Activated CD4-positive, CD25-positive, alpha-beta regulatory T cell treated with anti-CD3 and anti-CD28 coated beads, Interleukin-2, amount 50 U/mL, for 72 hours (primary cell): ENCODE data around the gene FEM1C.
"Not testable (repeated sequence)": the region's sequence is repeated elsewhere in the genome, so short reads cannot be mapped to it uniquely, and the experiment has no call there.

Source experiments
- DNase-seq: peaks from one replicate; pipeline ENCODE4 v3.0.0; 2021

The FEM1C gene

DNA sequence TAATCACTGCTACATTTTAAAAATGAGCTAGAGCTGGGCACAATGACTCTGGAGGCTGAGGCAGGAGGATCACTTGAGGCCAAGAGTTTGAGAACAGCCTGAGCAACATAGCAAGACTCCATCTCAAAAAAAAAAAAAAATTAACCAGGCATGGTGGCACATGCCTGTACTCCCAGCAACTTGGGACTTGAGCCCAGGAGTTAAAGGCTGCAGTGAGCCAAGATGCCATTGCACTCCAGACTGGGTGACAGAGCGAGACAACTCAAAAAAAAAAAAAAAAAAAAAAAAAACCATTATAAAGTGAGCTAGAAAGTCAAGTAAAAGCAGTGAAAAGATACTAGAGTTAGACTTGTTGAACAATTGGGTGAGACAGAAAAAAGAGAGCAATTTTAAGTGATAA lies 28.2 kb downstream of the FEM1C start:
- DNase-seq, result no peak

DNA sequence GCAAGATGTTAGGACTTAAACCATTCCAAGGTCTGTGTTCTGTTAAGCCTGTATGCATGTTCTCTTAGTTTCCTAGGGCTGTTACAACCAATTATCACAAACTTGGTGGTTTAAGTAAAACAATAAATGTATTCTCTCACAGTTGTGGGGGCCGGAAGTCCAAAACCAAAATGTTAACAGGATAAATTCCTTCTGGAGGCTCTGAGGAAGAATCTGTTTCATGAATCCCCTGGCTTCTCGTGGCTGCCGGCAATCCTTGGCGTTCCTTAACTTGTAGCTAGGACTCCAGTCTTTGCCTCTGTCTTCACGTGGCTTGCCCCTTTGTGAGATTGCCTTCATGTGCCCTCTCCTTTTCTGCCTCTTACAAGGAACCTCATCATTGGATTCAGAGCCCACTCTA lies 30.4 kb downstream of the FEM1C start:
- no peak for DNase-seq

DNA sequence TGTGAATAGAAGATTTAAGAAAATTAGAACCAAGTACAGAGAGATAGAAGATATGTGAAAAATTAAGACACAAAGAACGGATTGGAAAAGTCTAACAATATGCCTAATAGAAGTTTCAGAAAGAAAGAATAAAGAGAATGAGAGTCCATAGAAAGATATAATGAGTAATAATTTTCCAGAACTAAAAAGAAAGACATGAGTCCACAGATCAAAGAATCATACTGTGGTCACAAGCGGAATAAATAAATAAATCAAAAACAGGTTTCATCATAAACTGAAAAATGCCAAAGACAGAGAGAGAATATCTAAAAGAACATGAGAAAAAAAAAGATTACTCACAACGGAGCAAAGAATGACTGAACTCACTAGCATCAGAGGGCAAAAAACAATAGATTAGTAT lies 32.9 kb downstream of the FEM1C start:
- no peak for DNase-seq

DNA sequence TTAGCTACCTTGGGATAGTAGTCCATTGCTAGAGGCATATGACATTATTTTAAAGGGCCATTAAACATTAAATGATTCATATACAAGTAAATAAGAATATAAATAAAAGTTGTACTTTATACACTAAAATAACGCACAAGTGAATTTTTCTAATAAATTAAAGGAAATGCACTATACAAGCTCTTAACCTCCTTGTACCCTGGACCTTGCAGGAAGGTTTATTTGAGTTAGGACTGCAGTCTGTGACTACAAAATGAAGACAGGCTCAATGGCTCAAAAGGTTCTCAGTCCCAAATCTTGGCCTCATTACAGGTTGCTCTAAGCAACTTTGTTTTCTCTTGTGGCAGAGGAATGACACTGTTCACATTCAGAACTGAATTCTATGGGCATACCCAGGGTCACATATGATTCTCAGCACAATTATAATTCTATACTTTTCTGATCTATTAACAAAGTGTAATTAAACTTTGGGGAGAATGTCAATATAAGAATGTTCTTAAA lies 34.4 kb downstream of the FEM1C start:
- no peak for DNase-seq

DNA sequence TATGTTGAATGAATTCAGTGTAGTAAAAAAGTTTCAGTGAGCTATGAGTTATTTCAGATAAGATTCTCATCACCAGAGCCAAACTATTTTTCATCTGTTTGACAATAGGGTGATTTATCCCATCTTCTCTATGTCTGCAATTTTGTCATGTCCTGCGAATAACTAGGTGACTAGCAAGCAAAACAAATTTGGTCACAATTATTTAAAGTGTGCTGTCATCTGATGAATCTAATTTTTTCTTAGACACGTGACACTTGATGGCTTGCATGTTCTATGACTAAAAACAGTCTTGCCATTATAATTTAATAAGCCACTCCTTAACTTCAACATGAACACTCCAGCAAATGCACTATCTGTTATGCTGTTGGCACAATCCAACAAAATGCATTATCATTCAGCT lies 35.0 kb downstream of the FEM1C start:
- no peak for DNase-seq

DNA sequence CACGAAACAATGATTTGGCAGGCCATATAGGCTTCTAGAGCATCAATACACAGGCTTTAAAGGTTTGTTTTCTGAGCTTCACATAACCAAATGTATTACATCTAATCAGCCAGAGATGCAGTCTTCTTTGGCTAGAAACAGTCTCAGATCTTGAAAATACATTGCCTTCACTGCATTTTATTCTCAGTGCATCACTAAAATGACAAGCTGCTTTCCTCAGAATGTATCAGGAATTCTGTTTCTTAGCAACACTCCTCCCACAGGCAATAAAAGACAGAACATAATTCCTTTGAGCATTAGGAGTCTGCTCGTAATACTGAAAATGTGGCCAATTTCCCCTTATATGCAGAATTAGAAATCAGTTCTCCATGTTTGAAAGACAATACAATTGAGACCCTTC lies 36.9 kb downstream of the FEM1C start:
- DNase-seq, result no peak

DNA sequence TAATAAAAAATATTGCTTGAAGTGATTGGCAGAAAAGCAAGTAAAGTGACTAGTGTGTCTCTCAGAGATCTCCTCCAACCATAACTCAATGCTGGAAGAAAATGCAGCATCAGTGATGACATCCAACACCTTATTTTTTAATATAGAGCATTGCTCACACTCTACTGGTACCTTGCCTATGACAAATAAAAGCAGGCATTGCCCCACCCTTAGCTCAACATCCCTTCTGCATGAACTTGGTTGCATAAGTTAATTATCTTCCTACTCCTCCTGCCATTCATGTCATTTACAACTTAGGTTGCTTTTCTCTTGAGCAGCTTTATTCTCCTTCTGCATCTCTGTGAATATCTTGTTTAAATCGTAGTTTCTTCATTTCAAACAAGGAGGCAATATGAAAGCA lies 41.2 kb downstream of the FEM1C start:
- DNase-seq, result no peak

DNA sequence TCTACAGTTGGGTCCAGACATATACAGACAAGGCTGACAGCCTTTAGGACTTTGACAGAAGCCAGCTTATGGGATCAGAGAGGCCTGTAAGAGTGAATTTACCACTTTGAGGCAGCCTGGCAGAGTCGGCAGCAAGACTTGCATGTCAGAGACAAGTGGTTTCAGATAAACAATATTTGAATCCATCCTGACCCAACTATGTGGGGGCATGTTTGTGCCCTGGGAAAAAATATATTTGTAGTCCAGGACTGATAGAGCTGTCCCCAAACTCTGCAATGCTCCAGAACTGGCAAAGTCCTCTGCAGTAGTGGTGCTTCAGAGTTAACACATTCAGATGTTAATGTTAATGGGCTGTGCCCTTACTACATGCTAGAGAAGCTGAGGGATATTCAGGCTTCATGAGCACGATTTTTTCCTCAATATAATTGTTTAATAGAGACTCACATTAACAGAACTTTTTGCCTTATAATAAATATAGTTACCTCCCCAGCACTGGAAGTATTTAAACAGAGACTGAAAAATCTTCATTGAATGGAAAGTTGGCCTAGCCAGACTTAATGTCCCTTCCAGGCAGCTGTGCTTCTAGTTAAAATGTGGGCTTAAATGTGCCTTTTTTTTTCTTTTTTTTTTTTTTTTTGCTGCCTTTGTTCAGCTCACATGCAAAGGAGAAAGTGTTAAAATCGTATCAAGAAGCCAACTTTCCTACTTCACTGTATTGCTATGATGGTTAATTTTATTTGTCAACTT lies 42.9 kb downstream of the FEM1C start:
- DNase-seq, result no peak

DNA sequence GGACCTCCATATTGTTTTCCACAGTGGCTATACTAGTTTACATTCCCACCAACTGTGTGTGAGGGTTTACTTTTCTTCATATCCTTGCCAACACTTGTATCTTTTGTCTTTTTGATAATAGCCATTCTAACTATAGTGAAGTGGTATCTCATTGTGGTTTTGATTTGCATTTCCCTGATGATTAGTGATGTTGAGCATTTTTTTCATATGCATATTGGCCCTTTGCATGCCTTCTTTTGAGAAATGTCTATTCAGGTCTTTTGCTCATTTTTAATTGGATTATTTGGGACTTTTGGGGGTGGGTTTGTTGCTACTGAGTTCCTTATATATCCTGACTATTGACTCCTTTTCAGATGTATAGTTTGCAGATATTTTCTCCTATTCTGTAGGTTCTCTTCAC lies 44.4 kb downstream of the FEM1C start:
- DNase-seq, result no peak

DNA sequence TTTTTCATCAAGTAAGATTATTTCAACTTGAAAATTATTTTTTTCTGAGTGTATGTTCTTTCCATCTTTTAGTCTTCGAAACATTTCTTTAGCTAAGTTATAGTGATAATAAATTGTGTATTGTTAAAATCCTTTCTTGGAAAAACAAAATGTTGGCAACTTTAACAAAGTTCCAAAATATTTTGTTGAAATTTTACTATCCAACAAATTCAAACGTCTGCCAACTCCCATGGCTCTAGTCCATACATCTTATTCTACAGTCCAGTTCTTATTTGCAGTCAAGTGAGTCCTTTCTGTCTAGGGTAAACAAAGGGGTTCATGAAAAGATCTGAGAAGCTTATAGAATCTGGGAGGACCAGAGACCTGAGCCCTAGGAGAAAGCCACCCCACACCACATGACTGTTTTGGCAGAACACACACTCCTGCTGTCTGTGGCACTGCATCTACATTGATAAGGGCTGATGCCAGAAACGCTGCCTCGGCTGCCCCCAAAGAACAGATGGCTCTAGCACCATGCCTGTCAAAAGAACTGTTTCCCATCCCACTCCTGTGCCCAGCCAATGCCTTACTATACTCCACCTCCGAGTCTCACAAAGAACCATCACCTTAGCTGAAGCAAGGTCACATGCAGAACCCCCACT lies 47.5 kb downstream of the FEM1C start:
- DNase-seq, result no peak

DNA sequence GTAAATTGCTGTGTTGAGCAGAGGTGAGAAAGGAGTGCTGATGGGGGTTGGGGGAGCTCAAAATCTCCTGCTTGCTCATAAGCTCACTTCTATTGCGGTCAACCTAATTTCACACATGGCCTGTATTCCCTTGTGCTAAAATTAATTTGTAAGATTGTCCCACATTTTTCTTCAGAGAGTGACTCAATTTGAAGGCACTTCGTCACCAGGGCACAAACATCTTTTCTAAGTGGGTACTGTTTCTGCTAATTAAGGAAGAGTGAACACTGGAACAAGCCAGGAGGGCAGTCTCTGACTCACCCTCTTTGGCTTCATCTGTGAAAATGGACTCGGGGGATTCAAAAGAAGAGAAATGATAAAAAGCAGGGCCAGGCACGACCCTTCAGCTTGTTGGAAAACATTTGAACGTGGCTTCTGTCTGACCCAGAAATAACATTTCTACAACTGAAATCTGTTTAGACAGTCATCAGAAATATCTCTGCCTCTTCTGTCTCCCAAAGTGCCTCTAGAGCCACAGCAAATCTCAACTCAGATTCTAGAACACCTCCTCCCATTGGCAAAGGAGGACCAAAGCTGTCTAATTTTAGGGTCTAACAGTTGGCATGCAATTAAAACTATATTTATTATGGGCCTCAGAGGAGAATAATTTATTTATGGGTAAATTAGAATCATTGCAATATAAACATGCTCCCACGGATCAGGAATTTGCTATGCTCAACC lies 49.8 kb downstream of the FEM1C start:
- no peak for DNase-seq

DNA sequence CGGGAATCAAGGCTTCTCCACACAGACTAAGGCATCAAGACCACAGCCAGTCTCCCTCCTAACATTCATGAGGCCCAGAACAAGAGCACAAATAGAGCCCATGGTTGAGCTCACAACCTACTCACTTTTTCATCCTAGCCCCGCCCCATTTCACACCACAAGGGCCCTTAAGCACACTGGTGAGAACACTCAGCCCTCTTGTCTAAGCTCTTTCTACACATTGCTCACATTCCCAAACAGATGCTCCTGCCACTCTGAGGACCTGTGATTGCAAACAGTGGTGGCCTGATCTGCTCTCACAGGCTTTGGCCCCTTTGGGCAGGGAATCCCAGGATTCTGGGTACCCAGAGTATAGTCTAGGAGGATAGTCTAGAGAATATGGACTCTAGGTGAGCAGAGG lies 54.0 kb downstream of the FEM1C start:
- no peak for DNase-seq

DNA sequence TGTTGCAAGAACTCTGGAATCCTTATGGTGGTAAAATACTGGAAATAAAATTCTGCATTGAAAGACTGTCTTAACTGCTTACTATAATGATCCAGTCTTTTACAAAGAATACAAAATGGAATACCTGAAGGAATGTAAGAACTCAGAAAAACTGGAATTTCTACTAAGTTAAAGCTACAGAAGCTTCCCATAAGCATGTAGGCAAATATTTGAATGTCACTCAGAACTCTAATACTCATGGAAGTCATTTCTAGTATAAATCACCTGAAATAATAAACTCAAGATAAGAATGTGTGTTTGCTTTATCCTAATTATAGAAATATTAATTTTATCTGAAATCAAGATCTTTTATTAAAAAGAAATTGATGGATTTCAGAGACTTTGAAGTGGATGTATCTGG lies 54.8 kb downstream of the FEM1C start:
- DNase-seq, result no peak

DNA sequence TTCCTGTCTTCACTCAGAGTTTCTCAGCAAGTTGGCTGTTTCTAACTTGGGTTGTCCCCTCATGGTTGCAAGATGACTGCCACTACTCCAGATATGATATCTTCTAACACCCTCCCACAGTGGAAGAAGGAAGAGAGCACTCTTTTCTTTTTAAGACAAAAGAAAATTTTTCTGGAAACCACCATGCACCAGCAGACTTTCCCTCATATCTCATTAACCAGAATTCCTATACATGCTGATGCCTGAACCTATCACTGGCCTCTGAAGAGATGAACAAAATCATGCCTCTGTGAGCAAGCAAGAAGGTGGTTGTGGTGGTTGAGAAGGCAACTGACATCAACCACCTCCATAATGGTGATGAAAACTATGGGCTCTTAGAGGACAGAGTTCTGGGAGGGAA lies 56.8 kb downstream of the FEM1C start:
- DNase-seq, result no peak

DNA sequence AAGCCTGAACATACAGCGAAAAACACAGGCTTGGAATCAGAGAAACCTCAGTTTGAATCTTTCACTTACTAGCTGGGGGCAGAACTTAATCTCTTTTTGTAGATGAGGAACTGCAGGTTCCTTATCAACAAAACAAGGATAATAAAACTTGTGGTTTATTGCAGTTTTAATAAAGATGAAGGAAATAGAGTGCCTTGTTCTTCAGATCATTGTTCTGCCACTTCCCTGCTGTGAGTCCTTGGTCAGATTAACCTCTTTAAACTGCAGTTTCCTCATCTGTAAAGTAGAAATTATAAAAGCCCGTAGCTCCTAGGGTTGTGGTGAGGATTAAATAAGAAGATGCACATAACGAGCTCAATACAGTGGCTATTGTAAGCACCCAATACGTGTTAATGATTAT lies 57.4 kb downstream of the FEM1C start:
- no peak for DNase-seq

DNA sequence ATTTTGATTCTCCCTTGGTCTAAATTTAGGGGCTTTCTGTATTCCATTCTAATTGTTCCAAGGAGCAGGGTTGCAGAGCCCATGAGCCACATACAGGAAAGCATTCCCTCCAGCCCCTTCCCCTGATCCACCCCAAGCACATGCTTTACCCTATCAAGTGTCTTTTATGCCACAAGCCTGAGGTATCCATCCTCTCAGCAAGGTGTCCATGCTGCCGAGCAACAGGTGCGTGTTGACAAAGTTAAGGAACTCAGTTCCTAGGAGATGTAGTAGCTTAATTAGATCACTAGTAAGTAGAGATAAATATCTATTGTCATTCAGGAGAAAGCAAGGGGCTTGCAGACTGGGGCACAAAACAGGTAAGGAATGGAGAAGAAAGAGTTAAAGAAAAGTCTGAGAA lies 57.8 kb downstream of the FEM1C start:
- DNase-seq, result no peak

DNA sequence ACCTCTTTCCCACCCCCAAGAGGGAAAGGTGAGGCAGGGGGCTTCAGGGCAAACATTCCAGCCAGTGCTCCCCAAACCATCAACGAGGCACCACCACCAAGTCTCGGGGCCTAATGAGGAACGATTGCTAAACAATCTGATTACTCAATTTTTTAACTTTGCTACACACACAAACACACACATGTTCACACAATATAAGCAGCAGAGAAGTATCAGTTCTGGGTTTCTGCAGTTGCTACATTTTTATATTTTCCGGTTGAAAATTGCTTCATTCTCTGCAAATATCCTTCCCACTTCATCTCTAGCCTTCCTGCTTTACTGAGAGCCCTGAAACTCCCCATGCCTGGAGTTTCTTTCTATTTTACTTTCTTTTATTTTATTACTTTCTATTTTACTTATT lies 60.2 kb downstream of the FEM1C start:
- no peak for DNase-seq

DNA sequence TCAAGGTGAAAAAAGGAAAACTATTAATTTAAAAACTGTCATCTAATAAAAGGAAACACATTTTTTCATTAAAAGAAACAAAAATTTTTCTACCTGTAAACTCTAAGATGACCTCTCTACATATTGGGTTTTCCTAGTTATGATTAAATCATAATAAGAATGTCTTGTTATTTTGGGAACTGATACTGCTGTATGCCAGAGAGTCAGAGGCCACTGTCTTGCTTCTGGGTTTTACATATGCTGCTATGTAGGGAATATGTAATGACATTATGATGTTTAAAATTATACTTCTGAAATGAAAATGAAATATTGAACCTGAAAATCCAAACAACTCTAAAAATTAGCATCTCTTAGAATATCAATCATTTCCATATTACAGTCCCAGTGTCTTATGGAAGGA lies 63.7 kb downstream of the FEM1C start:
- no peak for DNase-seq

DNA sequence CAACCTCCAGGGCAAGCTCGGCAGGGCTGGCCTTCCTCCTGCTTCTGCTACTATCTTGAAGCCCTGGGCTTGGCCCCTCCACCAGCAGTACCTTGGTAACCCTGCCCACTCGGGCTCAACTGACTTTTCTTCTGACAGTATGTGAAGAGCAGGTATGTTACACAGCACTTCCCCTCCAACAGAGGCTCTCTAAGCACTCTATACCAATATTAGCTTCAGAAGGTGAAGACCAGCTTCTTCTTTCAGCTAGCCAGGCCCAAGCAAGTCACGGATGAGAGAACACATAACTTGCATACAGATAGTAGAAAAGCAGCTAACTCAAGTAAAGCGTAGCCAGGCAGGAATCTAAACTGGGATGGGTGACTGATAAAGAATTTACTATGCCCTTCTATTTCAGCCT lies 64.3 kb downstream of the FEM1C start:
- DNase-seq, result no peak

DNA sequence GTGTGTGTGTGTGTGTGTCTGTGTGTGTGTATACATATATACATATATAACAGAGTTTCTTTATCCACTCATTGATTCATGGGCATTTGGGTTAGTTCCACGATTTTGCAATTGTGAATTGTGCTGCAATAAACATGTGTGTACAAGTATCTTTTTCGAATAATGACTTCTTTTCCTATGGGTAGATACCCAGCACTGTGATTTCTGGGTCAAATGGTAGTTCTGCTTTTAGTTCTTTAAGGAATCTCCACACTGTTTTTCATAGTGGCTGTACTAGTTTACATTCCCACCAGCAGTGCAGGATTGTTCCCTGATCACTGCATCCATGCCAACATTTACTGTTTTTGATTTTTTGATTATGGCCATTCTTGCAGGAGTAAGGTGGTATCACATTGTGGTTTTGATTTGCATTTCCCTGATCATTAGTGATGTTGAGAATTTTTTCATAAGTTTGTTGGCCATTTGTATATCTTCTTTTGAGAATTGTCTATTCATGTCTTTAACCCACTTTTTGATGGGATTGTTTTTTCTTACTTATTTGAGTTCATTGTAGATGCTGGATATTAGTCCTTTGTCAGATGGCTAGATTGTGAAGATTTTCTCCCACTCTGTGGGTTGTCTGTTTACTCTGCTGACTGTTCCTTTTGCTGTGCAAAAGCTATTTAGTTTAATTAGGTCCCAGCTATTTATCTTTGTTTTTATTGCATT lies 65.3 kb downstream of the FEM1C start:
- DNase-seq, result not testable (repeated sequence)

DNA sequence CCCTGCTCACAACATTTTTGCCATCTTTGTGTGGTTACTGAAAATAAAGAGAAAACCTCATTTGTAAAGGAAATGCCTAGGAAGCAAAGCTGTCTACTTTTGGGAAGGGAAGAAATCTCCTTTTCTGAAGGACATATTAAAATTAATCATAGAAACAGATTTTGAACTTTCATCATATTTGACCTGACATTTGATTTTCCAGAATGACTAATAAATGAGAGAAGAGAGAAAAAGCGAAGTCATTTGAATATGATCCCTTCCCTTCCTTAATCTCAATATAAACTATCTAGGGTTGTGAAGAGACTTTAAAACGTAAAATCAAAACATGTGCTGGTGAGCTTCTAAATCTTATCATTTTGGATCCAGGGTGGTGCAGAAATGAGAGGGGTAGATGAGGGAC lies 66.3 kb downstream of the FEM1C start:
- DNase-seq, result no peak

DNA sequence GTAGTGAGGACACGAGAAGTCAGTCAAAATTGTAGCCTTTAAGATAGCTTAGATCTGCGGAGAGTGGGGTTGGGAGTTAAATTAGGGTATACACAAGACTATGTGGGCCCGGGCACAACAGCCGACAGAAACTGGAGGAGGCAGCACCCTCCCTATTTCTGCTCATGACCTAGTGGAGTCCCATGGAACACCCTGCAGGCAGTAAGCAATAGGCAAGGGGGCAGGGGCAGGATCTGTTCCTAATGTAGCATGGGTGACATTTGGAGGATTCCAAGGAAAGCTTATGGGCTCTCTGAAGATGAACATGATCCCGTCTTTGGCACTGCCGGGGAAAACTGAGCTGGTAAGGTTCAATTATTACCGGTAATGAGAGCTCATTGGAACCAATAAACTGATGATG lies 67.0 kb downstream of the FEM1C start:
- no peak for DNase-seq

DNA sequence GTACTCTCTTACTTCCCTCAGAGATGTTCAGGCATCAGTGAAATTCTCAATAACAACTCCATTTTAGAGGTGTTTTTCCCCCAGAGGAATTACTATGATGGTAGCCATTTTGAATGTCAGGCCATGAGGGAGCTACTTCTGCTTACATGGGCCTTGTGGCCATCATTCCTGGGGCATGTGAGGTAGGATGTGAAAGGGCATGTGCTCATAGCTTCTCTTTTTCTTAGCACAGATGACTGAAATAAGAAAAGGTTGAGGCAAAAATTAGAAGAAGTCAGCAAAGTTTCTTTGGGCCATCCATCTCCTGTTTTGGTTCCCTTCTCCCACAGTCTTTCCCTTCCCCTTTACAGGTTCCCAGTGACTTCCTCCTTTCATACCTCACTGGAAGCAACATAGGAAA lies 68.8 kb downstream of the FEM1C start:
- no peak for DNase-seq
